DND-41 (cell line): ENCODE results near the gene AP2B1.

Experiments
- ATAC-seq: fragments of 200-7000 bp; cut with Tn5 transposase; 3 replicates; pipeline ENCODE4 v1.9.1; 2021; ENCODE audit warnings: low read depth; ENCODE audit not compliant: insufficient read depth
- DNase-seq: peaks from one replicate; pipeline ENCODE4 v3.0.0-alpha.2; 2020
- H2AFZ ChIP-seq: 2 replicates; pipeline ENCODE4 v1.6.0; 2012; ENCODE audit warnings: low read depth, low read length
- H3K27ac ChIP-seq: 2 replicates; pipeline ENCODE4 v1.5.1; 2012; ENCODE audit warnings: low read length, inconsistent platforms
- H3K27me3 ChIP-seq: fragments of 200-600 bp; sonication (generic); 2 replicates; pipeline ENCODE4 v1.6.0; 2012; ENCODE audit warnings: low read length, mild to moderate bottlenecking, inconsistent platforms; ENCODE audit not compliant: insufficient read depth, poor library complexity
- H3K36me3 ChIP-seq: 2 replicates; pipeline ENCODE4 v1.5.1; 2012; ENCODE audit warnings: low read length, inconsistent platforms; ENCODE audit not compliant: insufficient read depth
- H3K4me1 ChIP-seq: 2 replicates; pipeline ENCODE4 v1.5.1; 2012; ENCODE audit warnings: mild to moderate bottlenecking, low read length; ENCODE audit not compliant: insufficient read depth
- H3K4me2 ChIP-seq: 2 replicates; pipeline ENCODE4 v1.6.0; 2012; ENCODE audit warnings: mild to moderate bottlenecking, moderate library complexity, low read length, inconsistent platforms; ENCODE audit not compliant: insufficient read depth
- H3K4me3 ChIP-seq, 2 experiments: fragments of 200-600 bp in 1 of 2; shearing (Covaris generic) in 1 of 2; 2 replicates each; pipeline ENCODE4 v1.5.1; 2012 to 2016; ENCODE audit warnings: inconsistent platforms in 2 of 2, low read length in 2 of 2, mild to moderate bottlenecking in 2 of 2, low read depth in 1 of 2, moderate library complexity in 1 of 2
- H3K79me2 ChIP-seq: 2 replicates; pipeline ENCODE4 v1.6.0; 2012; ENCODE audit warnings: low read length, inconsistent platforms; ENCODE audit not compliant: insufficient read depth
- H3K9ac ChIP-seq: 2 replicates; pipeline ENCODE4 v1.6.0; 2012; ENCODE audit warnings: low read depth, mild to moderate bottlenecking, inconsistent platforms, low read length, moderate library complexity
- H3K9me3 ChIP-seq: 2 replicates; pipeline ENCODE4 v1.5.1; 2012; ENCODE audit warnings: low read length, moderate library complexity, mild to moderate bottlenecking, inconsistent platforms; ENCODE audit not compliant: insufficient read depth, severe bottlenecking
- H4K20me1 ChIP-seq: 2 replicates; pipeline ENCODE4 v1.6.0; 2012; ENCODE audit warnings: low read length; ENCODE audit not compliant: insufficient read depth
- EZH2 ChIP-seq: IDR thresholded peaks from 3 replicates; pipeline ENCODE4 v1.6.1; 2012; ENCODE audit warnings: borderline replicate concordance, low read depth, mild to moderate bottlenecking, moderate library complexity, low read length, inconsistent platforms; ENCODE audit not compliant: severe bottlenecking
- TF ChIP-seq, protein P1 (sequence below): IDR thresholded peaks from 2 replicates; pipeline ENCODE4 v1.5.1; 2012; ENCODE audit warnings: borderline replicate concordance, low read length, moderate library complexity, mild to moderate bottlenecking; ENCODE audit not compliant: poor library complexity, severe bottlenecking; ENCODE audit errors: extremely low read depth

Gene AP2B1

DNA sequence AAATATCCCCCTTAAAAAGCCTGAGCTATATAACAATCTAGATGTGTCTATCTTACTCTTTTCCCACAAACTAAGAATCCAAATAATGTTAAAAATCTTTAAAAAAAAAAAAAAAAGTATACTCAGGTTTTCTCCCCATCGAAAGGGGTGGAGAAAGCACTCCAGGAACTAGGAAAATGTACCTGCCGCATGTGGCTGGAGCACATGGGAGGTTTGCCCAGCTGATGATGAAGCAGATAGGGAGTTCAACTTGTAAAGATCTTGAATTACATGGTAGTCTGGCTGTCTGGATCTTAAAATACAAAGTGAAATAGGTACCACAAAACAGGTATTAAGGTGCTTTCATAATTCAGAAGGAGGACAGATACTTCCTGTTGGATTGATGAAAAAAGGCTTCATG, 17.7 kb upstream of the AP2B1 start:
- Histone ChIP-seq H3K79me2 (peaks cover 51% of the 10 kb centered on the region), H2AFZ (no peak overlapping the region), H3K27ac (no peak overlapping the region), H3K4me2 (peak overlapping the region; percentile 97), H3K4me1 (peaks cover 38% of the 10 kb centered on the region), H4K20me1 (peaks cover 5% of the 10 kb centered on the region; the same call in 1 of the 2 replicates), H3K9ac (peak overlapping the region; percentile 72), H3K27me3 (no peaks in the 10 kb centered on the region), H3K9me3 (no peaks in the 10 kb centered on the region), H3K4me3 (peak overlapping the region; percentile 67 to 72; a peak in 3 of 4 replicates), H3K36me3 (peaks cover 23% of the 10 kb centered on the region)
- ATAC-seq (no peak), DNase-seq (no peak)
- TF ChIP-seq, protein P1, sequence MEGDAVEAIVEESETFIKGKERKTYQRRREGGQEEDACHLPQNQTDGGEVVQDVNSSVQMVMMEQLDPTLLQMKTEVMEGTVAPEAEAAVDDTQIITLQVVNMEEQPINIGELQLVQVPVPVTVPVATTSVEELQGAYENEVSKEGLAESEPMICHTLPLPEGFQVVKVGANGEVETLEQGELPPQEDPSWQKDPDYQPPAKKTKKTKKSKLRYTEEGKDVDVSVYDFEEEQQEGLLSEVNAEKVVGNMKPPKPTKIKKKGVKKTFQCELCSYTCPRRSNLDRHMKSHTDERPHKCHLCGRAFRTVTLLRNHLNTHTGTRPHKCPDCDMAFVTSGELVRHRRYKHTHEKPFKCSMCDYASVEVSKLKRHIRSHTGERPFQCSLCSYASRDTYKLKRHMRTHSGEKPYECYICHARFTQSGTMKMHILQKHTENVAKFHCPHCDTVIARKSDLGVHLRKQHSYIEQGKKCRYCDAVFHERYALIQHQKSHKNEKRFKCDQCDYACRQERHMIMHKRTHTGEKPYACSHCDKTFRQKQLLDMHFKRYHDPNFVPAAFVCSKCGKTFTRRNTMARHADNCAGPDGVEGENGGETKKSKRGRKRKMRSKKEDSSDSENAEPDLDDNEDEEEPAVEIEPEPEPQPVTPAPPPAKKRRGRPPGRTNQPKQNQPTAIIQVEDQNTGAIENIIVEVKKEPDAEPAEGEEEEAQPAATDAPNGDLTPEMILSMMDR = no peak
- TF ChIP-seq EZH2 = no peak

DNA sequence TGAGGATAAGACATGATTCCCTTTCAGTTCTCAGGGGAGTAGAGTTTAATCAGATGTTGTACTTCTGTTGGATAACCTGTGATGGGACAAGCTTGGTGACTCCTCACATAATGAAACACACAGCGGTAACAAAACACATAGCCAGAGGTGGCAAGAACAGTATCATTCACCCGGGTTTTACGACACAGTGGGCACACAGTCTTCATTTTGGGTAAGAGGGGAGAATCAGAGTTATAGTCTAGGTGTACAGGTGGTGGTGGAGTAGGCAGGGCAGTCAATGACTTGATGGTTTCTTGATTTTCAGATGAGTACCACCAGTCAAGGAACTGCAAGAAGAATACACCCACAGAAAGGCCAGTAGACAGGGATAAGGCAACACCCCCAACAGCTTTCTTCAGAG, 11.4 kb upstream of the AP2B1 start:
- Histone ChIP-seq H3K4me2 (no peak overlapping the region), H3K9me3 (no peaks in the 10 kb centered on the region), H2AFZ (no peak overlapping the region), H3K4me1 (peaks cover 38% of the 10 kb centered on the region), H3K4me3 (no peak overlapping the region), H3K79me2 (peaks cover 36% of the 10 kb centered on the region), H3K36me3 (peaks cover 31% of the 10 kb centered on the region; the same call in 1 of the 2 replicates), H3K27ac (no peak overlapping the region), H3K9ac (no peak overlapping the region), H3K27me3 (no peaks in the 10 kb centered on the region), H4K20me1 (no peaks in the 10 kb centered on the region; the same call in 1 of the 2 replicates)
- no peak for ATAC-seq
- no peak for DNase-seq
- TF ChIP-seq, protein P1 = no peak
- TF ChIP-seq EZH2 = no peak

DNA sequence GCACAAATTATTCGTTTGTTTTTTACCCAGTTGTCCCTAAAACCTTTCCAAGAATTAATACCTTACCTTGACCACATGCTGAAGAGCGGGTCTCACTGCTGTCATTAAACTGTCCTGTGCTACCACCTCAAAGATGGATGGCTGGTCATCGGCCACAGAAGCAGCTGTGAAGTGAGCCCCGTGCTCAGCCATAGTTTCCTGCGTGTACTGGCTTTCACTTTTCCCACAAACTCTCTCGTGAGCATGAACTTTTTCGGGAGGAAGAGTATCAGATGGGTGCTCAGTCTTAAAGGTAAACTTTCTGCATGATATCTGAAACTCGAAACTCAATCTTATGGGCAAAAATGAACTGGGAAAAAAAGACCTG, 9.3 kb upstream of the AP2B1 start:
- H3K4me3 ChIP-seq = peak overlapping the region; percentile 63 to 77
- no peaks in the 10 kb centered on the region; the same call in 1 of the 2 replicates for H4K20me1 ChIP-seq
- H3K4me2 ChIP-seq = peak overlapping the region; percentile 81
- peak overlapping the region; percentile 88 for H2AFZ ChIP-seq
- no peaks in the 10 kb centered on the region for H3K27me3 ChIP-seq
- ATAC-seq (no peak), DNase-seq (peak; percentile 20)
- H3K36me3 ChIP-seq = peaks cover 24% of the 10 kb centered on the region; the same call in 1 of the 2 replicates
- peak overlapping the region; percentile 82 for H3K9ac ChIP-seq
- H3K79me2 ChIP-seq = peaks cover 18% of the 10 kb centered on the region
- no peaks in the 10 kb centered on the region for H3K9me3 ChIP-seq
- peak overlapping the region; percentile 84 for H3K27ac ChIP-seq
- H3K4me1 ChIP-seq = peaks cover 31% of the 10 kb centered on the region
- TF ChIP-seq EZH2 = no peak
- TF ChIP-seq, protein P1 = no peak
